Measurements from ENCODE around the gene THSD1.
"Not testable (repeated sequence)": the region's sequence is repeated elsewhere in the genome, so short reads cannot be mapped to it uniquely, and the experiment has no call there.

THSD1 gene

DNA sequence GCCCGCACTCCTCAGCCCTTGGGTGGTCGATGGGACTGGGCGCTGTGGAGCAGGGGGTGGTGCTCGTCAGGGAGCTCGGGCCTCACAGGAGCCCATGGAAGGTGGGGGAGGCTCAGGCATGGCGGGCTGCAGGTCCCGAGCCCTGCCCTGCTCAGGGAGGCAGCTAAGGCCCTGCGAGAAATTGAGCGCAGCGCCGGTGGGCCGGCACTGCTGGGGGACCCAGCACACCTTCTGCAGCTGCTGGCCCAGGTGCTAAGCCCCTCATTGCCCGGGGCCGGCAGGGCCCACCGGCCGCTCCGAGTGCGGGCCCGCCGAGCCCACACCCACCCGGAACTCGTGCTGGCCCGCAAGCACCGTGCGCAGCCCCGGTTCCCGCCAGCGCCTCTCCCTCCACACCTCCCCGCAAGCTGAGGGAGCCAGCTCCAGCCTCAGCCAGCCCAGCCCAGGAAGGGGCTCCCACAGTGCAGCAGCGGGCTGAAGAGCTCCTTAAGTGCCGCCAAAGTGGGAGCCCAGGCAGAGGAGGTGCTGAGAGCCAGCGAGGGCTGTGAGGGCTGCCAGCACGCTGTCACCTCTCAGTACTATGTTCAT lies 2.2 kb upstream of the THSD1 start:
- not testable (repeated sequence) for DNase-seq

DNA sequence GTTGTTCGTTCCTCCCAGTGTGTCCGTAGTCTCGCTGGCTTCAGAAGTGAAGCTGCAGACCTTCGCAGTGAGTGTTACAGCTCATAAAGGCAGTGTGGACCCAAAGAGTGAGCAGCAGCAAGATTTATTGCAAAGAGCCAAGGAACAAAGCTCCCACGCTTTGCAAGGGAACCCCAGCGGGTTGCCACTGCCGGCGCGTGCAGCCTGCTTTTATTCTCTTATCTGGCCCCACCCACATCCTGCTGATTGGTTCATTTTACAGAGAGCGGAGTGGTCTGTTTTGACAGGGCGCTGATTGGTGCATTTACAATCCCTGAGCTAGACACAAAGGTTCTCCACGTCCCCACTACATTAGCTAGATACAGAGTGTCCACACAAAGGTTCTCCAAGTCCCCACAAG lies 1.5 kb upstream of the THSD1 start:
- DNase-seq, result not testable (repeated sequence)

DNA sequence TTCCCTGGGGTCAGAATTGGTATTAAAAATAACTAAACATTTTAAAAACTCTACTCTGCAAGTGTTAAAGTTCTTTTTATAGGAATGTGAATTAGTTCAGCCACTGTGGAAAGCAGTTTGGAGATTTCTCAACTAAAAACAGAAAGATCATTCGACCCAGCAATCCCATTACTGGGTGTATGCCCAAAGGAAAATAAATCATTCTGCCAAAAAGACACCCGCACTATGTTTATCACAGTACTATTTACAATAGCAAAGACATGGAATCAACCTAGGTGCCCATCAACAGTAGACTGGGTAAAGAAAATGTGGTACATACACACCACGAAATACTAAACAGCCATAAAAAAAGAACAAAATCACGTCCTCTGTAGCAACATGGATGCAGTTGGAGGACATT lies 657 bp upstream of the THSD1 start:
- no peak for DNase-seq

DNA sequence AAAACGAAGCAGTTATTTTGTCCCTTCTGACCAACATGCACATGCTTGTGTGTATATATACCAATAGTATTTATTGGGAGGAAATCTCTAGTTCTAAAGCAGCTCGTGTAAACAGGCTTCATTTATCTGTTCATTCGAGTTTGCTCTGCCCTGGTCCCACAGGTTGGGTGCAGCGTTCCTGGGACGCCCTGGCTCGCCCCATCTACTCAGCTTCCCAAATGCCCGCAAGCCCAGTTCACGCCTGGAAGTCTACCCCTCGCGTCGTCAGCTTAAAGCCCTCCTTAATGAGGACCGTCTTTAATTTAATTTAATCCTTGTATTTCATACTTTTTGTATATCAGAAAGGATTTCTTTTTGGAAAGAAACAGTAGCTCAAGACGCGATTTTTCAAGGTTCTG lies 604 bp downstream of the THSD1 start:
- no peak for DNase-seq

DNA sequence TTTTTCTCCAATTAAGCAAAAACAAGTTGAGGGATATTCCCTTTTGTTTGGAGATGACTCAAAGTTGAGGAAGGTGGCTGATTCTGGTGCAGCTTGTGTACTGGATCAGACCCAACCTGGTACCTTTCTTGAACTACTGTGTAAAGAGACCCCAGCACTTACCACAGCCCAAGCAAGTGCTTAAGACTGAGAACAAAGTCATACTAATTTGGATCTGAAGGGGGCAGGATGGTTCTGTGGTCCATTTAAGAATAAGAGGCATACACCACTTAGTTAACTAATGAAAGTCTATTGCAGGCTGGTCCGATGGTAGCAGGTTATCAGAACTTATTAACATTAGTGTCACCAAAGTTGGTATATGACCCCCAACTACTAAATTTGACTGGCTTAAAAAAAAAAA lies 6.3 kb downstream of the THSD1 start:
- DNase-seq, result no peak

DNA sequence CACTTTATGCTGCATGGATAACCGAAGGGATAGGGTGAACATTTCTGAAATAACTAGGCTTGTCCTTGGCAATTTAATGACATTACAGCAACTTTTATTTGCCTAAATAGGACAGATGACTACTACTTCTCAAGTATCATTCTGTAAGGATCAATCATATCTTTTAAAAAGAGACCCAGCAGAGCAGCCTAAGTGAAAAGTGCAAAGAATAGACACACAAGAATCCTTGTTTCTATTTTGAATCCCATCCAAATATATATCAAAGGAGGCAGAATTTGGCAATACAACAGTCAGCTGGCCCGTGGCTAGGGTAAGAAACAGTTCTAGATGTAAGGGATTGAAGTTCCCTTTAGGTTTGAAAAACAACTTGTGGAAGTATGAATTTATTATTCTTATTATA lies 6.9 kb downstream of the THSD1 start:
- no peak for DNase-seq

DNA sequence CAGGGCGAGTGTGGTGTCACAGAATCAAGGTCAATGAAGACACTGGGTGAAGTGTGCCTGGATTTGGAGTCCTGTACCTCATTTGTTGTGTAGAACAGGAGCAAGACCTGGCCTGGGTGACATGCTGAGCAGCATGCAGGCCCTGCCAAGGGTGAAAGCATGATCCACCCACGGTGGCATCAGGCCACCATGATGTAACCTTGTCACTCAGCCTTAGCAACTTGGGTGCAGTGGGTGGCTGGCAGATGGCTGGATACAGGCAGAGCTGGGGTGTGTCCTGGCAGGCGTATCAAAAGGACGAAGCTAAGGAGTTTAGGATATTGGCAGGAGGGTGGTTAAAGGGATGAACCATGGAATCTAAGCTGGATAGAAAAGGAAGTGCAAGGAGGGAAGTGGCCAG lies 10.3 kb downstream of the THSD1 start:
- DNase-seq, result no peak

DNA sequence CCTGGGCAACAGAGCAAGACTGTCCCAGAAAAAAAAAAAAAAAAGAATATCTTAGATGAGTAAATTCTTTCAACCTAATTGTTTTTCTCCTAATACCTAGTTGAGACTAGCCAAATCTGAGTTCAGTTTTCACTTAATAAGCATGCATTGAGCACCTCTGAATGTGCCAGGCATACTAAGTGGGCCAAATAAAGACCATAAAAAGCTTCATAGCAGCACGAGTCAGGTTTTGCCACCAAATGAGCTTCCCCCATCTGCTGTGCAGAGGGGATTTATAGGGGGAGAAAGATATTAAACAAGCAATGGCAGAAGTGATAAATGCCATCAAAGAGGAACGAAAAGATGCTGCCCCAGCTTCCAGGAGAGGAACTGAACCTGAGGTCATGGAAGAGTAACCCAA lies 11.4 kb downstream of the THSD1 start:
- DNase-seq, result no peak

DNA sequence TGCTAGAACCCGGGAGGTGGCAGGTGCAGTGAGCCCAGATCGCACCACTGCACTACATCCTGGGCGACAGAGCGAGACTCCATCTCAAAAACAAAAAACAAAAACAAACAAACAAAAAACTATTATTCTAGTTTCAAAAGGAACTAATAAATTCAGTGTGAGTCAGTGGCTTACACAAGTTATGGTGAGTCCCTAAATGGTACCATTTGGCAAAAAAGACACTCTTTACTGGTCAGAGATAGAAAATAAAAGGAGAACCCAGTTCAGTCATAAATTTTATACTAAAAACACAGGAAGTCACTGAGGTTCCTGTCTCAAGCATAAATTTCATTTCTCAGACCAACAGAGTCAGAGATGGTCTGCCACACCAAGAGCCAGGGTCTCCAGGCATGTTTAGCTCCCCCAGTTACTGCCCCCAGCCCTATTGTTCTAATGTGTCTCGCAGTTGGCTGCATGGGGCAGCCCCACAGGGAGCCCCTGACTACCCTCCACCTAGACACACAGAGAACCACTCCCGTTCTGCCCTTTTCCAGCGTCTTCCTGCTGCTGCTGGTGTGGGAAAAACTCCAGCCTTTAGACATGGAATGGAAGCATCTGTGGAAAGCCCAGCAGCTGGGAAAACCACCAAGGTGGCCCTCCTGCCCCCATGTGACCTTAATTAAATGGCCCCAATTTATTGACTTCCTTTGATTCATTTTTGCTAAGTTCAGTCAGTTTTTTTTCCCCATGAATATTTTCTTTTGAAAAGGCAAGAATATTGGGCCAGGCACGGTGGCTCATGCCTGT lies 12.2 kb downstream of the THSD1 start:
- DNase-seq, result no peak

DNA sequence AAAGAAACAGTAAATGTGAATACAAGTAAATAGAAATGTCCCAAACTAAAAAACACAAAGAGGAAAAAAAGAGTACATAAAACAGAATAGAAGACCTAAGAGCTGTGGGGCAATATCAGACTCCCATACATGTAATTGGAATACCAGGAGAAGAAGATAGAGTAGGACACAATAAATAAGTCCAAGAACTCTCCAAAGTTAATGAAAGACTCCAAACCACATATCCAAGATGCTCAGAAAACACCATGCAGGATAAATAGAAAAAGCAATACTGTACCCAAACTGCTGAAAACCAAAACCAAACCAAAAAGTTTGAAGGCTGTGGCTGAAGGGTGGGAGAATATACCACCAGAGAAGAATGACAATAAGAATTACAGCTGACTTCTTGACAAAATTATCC lies 18.3 kb downstream of the THSD1 start:
- DNase-seq, result no peak

DNA sequence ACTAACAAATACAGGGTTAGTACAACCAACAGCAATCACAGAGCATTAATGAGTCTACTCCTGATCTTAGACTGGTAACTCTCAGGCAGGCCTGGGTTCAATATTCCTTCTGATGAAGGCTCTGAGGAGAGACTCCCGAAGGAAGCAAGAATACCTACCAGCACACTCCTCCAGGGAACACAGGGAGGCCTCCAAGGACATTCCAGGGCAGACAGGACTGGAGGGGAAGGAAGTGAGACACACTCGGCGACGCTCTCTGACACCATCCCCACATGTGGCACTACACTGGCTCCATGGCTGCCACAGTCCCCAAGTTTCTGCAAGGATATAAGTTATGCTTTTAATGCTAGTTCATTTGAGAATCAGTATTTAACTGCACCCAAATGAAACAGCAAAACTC lies 20.1 kb downstream of the THSD1 start:
- no peak for DNase-seq

DNA sequence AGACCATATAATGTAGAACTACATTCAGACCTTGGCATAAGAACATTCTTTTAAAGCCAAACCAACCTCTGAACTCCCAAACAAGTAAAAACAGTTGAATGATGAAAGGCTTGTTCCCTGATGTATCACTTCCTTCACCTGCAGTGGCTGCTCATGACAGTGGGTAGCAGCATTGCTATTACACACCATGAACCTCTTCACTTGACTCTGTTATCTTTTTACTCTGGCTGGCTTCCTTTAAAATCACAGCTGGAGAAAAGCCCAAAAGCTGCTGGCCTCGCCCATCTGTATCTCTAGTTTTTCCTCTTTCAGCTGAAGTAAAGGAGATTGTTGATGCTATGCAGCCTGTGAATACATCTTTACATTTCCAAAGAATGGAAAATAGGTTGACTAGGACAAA lies 22.6 kb downstream of the THSD1 start:
- DNase-seq, result no peak

DNA sequence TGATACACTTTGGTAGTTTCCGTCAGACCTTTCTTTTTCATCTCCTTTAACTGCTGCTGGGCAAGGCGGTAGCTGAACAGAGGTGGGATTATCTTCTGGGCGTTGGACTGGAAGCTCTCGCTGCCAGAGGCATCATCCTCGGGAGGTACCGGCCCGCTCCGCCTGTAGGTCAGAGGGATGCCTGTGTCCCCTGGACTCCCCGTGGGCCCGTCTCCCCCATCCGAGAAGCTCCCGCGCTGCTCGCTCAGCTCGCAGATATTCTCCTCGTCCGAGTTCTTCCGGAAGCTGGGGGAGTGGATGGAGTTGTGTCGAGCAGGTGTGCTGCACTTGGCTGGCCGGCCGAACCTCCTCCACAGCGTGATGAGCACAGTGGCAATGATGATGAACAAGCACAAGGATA lies 27.7 kb downstream of the THSD1 start:
- no peak for DNase-seq

DNA sequence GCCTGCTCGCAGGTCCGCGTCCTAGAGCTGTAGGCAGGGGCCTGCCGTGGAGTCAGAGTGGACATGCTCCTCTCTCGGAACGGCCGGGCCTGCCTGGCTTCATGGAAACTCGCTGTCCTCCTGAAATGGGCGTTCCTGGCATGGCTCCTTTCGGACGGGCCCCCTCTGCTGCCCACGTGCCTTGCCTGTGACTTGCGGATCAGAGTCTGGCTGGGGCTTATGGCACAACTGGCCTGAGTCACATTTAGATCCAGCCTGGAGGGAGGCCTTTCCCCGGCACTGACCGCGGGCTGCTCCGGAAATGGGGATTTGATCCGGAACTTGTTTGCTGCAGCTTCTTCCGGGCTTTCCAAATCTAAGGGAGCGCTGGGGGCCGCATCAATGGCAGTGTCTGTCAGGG lies 28.1 kb downstream of the THSD1 start:
- DNase-seq, result no peak

DNA sequence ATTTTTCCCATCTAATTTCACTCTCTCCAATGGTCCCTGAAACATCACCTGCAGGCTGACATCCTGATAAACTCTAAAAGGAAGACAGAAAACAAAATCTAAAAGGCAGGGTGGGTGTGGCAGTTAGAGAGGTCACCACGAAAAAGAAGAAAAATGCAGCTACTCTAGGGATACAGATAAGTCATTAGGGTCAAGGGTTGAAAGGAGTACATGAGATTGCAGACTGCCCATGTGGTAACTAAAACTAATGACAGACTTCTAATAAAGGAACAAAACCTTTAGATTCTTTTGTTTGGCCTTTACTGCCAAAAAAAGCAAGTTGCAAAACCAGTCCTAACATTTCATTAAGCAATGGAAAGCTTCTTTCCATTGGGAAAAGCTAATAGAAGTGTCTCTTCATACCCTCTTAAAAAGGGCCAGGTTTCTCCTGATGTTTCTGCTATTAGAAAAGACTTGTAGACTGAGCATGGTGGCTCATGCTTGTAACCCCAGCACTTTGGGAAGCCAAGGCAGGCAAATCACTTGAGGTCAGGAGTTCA lies 31.0 kb downstream of the THSD1 start:
- DNase-seq, result no peak

DNA sequence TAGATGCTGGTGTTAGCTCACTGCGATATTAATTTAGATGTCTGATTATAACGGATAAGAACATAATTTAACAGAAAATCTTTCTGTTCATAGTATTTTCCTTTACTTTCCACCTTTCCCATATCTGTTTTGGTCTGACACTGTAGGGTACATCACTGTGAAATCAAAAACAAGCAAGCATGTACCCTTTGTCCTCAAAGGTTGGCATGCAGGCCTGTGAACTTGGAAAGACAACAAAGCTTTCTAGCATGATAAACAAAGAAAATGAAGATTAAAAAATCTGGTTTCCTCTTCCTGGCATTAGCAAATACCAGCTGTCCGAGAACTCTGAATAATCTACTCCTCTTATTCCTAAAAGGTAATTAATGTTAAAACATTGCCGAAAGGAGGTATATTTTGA lies 31.6 kb downstream of the THSD1 start:
- no peak for DNase-seq

DNA sequence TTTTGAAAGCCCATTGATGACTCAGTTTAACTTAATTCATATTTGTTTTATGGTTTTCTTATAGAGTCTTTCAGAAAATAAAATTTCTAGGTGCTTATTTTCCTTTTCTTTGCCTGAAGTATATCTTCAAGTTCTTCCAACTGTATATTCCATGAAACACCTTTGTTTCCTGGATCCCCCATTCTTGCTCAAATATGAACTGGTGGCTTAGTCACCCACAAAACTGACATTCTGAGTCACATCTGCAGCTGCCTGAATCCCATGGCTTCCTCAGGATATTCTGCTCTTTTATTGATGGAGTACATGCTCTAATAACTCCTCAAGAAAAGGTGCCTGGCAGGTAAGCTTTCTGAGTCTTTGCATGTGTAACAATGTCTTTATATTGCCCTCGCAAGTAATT lies 32.7 kb downstream of the THSD1 start:
- DNase-seq, result not testable (repeated sequence)

DNA sequence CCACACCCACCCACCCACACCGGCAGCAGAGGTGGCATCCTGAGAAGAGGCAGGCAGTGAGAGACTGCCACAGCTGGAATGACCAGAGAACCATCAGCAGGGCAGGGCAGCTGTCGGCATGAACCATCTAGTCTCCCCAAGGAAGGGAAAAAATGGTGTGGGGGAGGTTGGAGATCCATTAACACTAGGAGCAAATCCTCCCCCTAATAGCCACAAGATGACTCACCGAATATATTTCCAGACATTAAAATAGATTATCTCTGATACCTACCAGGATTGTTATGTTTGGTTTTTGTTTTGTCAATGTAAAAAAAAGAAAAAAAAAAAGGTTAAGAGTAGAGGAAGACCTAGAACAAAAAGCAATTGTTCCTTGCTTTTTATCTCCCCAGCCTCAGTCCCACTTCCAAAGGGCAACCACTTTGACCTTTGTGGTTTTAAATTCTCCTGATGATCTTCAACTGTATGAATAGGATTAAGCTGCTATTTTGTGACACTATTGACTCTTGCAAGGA lies 34.2 kb downstream of the THSD1 start:
- DNase-seq, result no peak

DNA sequence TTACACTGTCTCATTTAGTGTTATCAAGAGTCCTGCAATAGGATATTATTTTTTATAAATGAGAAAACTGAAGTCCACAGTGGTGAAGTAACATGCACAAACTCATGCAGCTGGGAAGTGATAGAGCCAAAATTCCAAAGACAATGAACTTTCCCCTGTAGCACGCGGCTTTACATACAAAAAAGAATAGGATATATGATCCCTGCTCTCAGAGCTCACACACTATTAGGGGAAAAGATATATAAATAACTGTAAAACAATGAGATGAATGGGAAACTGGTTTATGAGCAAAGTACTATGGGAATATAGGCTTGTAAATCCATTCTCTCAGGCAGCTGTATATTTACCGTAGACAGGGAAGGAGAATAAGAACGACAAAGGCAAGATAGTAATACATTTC lies 39.7 kb downstream of the THSD1 start:
- DNase-seq, result no peak

DNA sequence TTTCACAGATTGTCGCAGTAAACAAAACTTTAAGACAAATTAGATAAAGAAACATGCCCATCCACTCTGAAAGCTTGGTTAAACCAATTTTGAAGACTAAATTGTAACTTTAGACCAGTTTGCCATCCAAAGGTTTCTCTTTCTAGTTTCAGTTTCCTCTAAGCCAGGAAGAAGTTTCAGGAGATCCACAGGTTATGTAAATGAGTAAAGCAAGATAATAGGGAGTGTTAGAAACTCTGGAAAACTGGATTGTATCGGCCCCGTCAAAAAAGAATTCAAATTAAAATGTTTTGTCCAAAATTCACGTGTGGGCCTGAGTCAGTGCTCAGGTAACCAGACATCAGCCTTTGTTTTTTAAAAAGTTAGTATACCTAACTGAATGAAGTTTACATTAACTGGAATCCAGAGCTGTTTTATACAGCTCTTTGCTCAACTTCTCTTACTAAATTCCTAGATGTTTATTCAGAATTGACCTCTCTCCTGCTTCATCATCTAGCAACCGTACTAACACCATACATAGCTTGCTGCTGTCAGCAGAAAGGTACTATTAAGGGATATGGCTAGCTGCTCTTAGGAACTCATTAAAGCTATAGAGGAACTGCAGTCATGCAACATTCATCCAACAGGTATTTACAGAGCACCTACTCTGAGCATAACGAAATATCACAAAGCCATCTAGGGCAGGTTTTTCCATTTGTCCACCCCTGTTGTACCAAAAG lies 43.6 kb downstream of the THSD1 start:
- DNase-seq, result not testable (repeated sequence)

DNA sequence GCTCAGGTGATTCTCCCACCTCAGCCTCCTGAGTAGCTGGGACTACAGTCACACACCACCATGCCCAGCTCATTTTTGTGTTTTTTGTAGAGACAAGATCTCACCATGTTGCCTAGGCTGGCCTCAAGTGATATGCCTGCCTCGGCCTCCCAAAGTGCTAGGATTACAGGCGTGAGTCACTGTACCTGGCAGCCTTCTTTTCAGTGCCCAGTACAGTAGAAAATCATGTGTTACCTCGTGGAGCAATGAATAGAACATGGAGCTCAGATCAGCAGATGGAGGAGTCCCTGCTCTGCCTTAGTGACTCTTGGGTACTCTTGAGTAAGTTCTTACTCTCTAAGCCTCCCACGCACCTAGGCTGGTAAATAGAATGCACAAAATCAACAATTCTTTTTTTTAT lies 44.7 kb downstream of the THSD1 start:
- DNase-seq, result no peak

DNA sequence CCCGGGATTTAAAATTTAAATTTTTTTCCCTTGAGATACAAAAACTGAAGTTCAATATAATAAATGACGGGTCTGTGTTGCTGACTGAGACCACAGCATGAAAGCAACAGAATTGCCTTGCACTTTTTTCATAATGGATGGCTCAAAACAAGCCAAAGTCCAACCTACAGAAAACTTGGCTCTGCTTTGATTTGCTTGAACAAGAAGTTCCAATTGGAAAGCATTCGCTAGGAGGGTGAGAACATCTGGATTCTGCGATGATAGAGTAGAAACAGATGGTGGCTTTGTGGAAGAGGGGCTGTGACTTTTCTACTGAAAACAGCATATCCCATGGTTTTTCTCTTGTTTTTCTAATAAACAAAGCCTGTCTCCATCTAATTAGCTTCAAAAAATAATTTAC lies 46.4 kb downstream of the THSD1 start:
- no peak for DNase-seq

DNA sequence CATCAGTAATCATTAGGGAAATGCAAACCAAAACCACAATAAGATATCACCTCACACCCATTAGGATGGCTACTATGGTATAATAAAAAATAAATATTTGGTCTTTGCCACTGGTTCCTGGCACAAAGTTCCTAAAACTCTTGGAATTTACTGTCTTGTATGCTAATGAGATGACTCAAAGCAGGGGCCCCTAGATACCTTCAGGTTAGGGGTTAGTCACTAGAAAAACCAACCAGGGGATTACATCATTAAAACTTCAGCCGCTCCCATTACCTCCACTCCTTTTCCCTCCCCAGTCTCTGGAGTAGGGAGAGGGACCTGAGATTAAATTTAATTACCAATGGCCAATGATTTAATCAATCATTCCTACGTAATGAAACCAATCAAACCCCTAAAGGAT lies 49.6 kb downstream of the THSD1 start:
- no peak for DNase-seq

DNA sequence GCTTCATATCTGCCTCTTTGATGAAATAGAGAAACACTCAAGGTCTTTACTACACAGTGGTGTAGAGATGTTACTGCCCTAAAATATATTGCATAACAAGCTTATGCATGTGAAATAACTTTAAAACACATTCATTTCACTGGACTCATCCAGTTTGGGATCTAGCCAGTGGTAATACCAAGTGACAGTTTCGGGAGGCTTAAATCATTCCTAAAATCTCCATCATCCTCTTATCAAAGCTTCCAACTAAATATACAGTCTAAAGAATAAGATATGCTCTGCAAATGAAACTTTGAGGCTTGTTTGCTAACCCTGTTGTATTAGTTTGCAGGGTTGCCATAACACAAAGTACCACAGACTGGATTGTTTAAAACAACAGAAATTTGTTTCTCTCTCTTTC lies 52.8 kb downstream of the THSD1 start:
- DNase-seq, result no peak
